HG02938 (cell line): ENCODE data around the gene PTGDS.

Source experiments
- ATAC-seq: cut with Tn5 transposase; IDR thresholded peaks from one replicate; pipeline ENCODE4 v1.9.1; 2021; ENCODE audit warnings: mild to moderate bottlenecking, moderate library complexity; ENCODE audit not compliant: unreplicated experiment

Gene PTGDS

DNA sequence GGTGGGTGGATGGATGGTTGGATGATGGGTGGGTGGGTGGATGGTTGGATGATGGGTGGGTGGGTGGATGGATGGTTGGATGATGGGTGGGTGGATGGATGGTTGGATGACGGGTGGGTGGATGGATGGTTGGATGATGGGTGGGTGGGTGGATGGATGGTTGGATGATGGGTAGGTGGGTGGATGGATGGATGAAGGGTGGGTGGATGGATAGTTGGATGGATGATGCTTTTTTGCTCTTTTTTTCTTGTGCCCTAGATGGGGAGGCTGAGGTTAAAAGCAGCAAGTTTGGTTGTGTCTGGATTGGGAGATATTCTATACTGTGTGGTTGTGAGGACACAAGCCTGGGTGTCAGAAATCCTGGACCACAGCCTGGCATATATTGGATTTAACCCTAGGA is 19.8 kb upstream of the PTGDS start:
- no peak for ATAC-seq

DNA sequence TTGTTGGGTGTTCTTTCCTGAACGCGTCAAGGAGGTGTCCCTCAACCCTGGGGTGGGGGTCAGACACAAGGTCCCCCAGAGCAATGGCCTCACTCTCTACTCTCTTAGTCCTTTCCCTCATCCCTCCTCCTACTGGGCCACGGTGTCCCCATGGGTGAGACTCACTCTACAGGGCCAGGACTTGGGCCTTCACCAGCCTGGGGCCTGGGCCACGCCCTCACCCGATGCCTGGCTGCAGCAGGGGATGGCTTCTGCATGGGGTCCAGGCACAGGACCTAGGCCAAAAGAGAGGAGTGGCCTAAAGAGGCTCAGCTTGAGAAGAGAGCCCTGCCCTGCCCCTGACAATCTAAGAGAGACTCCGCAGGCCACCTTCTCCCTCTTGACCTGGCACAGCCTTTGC is 19.4 kb upstream of the PTGDS start:
- ATAC-seq, result no peak

DNA sequence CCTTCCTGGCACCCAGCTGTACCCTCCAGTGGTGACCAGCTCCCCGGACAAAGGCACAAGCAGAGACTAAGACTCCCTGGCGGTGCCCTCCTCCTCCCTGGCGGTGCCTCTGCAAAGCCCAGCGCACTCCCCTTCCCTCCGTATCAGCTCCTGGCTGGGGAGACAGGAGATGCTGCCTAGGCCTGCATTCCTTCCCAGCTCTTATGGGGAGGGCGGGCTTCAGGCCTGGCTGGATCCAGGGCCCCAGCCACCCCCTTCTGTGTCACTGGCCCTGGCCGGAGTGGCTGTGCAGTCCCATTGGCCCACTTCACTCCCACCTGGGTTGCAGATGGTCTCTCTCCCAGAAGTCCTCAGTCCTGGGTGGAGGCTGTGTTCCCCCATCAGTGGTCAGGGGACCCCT is 18.8 kb upstream of the PTGDS start:
- no peak for ATAC-seq

DNA sequence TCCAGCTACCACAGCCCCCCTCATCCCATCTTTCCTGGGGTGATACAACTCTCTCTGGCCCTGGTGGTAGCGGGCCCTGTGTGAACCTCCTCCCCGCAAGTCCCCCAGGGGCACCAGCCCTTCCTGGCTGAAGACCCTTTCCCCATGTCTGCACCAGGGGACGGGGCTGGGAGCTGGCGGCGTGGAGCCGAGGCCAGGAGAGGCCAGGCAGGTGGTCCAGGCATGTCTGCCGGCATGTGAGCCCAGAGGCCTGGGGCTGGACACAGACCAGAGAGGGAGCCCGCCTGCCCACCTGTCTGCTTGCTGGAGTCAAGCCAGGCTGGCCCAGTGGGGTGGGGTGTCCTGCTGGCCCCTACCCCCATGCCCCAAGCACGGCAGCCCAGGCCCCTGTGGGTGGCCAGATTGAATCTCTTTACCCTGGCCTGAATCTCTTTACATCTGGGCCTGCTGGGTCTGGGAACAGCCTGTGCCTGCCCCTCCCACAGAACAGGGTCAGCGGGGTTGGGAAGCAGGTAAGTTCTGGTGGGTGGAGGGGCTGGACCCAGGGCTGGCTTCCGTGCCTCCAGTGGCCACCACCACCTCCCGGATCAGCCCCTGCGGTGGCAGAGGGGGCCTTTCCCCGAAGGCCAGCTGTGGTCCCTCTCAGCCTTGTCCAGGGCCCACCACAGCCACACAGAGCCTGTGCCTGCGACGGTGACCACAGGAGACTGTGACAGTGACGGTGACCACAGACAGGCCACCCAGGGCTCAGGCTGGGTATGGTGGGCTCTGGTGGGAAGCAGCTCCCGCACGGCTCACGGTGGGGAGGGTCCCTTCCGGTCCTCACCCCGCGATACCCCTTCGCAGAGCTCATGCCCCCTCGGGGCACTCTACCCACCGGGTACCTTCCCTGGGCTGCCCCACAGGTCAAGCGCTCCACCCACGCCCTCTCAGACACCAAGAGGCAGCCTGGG is 18.1 kb upstream of the PTGDS start:
- ATAC-seq, result no peak

DNA sequence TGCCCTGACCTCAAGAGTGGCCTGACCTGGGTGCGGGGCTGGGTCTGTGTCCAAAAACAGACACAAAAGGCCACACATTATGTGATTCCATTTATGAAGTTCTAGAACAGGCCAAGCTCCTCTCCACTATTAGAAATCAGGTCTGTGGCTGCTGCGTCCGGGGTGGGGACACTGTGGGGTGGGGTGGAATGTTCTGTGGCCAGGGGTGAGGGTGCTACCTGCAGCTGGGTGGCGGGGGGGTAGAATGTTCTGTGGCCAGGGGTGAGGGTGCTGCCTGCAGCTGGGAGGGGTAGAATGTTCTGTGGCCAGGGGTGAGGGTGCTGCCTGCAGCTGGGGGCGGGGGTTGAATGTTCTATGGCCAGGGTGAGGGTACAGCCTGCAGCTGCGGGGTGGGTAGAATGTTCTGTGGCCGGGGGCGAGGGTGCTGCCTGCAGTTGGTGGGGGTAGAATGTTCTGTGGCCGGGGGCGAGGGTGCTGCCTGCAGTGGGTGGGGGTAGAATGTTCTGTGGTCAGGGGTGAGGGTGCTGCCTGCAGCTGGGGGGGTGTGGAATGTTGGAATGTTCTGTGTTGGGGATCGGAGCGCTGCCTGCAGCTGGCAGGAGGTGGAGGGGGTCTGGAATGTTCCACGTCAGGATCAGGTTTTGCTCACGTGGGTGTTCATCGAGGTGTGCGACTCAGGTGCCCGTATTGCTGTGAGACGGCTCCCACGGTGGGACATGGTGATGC is 16.9 kb upstream of the PTGDS start:
- no peak for ATAC-seq

DNA sequence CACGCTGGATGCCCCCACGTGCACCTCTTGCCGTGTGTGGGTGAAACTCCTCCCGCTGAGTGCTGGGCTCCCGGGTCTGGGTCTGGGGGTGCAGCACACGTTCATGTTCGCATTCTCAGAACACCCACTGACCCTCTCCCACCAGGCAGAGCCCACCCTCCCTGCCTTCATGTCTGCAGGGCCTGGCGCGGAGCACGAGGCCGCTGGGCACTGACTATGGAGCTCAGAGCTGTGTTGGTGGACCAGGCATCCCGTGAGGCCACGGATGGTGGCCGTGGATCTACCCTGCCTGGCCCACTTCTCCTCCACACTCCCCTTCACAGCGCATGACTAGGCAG is 16.4 kb upstream of the PTGDS start:
- ATAC-seq, result no peak

DNA sequence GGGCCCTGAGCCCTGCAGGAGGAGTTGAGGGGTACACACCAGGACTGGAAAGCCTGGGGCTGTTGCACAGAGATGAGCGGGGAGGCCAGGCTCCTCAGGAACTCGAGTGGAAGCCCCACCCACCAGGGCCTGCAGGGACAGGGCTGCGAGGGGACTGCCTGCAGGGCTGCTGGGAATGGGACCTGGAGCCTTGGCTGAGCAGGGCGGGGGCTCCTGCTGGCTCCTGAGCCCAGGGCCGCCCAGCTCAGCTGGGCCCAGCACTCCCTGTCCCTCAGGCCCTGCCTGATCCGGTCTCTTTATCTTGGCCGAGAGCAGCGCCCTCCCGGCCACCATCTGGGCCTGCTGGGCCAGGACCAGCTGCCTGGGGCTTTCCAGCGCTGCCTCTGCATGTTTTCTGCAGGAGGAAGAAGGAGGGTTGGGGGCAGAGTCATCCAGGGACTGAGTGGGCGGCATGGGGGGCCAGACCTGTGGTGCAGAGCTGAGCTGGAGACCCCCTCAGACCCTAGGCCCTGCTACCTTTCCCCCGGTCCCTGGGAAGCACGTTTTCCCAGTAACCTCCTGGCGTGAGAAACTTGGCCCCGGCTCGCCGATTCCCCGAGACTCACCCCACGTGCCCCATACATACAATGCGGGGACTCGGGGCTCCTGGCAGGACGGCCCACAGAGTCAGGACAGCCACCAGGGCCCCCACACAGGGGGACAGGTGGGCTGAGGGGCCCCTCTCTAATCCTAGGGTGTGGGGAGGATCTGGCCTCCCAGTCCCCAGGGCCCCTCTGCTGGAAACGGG is 15.8 kb upstream of the PTGDS start:
- no peak for ATAC-seq

DNA sequence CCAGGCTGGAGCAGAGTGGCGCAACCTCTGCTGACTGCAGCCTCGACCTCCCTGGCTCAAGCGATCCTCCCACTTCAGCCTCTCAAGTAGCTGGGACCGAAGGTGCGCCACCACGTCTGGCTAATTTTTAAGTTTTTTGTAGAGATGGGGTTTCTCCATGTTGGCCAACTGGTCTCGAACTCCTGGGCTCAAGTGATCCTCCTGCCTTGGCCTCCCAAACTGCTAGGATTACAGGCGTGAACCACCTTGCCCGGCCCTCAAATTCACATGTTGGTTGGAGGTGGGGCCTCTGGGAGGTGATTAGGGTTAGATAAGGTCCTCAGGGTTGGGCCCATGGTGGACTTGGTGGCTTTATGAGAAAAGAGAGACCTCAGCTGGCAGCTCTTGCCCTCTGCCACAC is 15.1 kb upstream of the PTGDS start:
- no peak for ATAC-seq

DNA sequence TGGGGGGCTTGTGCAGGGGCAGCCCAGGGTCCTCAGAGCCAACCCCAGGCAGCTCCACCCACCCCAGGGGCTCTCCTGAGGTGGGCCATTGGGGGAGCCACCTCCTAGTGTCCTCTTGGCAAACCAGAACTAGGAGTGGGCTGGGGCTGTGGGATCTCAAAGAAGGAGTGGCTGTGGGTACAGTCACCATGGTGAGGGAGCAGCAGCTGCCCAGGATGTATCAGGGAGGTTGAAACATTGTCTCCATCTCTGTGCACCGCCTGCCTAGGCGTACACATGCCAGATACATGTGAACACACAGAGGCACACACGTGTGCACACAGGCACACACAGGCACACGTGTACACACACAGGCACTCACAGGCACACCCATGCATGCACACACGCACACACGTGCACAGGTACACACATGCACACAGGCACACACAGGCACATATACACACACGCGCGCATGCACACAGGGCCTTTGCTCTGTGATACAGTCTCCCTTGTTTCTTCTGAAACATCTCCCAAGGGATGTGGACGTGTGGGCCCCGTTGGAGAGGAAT is 14.5 kb upstream of the PTGDS start:
- no peak for ATAC-seq

DNA sequence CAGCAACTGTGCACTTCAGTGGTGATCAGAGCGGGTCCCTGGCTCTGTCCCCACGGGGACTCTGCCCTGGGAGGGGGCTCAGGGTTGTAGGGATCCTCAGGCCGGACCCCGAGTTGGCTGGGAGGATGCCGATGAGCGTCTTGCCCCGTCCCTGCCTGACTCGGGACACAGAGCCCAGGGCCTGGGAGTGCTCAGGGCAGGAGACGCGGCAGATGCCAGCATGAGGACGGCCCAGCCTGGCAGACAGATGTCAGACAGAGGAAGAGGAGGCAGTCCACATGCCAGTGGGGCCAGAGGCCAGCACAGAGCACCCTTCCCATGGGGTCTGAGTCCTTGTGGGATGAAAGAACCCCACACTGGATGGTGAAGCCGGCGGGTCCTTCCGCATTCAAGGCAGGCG is 14.0 kb upstream of the PTGDS start:
- ATAC-seq, result no peak

DNA sequence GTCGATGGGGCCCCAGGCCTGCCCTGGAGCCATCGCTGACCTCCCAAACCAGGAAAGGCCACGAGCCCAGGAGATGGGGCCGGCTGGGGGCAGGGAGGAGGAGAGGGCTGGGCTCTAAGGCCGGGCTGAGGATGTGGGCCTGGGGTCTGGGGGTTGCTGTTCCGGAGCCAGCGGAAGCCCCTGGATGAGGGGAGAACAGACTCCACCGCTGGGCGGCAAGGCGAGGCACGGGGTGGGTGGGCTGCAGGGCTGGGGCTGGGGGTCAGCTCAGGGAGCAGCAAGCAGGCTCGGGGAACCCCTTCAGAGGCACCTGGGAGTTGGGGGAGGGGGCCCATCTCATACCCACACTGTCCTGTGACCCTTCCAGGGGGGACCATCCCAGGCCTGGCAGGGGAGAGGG is 13.6 kb upstream of the PTGDS start:
- no peak for ATAC-seq

DNA sequence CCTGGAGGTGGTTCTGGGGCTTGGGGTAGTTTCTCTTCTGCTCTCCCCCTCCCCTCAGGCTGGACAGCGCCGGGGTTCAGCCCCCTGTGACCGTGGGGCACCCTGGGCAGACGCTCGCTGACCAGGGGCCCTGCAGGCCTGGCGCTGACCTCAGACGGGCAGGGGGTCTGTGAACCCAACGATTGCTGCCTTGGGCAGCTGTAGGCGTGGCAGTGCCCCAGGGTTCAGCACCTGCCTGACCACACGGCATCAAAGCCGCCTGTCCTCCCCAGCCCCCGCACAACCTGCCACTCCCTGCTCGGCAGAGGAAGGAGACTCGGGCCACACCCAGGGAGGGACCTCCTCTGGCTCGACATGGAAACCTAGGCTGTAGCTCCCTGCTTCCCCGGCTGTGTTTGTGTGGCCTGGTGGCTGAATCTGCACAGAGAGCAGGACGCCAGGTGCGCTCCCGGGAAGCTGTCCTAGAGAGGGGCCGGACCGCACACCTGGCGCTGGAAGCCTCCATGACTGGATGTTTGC is 13.1 kb upstream of the PTGDS start:
- ATAC-seq, result no peak

DNA sequence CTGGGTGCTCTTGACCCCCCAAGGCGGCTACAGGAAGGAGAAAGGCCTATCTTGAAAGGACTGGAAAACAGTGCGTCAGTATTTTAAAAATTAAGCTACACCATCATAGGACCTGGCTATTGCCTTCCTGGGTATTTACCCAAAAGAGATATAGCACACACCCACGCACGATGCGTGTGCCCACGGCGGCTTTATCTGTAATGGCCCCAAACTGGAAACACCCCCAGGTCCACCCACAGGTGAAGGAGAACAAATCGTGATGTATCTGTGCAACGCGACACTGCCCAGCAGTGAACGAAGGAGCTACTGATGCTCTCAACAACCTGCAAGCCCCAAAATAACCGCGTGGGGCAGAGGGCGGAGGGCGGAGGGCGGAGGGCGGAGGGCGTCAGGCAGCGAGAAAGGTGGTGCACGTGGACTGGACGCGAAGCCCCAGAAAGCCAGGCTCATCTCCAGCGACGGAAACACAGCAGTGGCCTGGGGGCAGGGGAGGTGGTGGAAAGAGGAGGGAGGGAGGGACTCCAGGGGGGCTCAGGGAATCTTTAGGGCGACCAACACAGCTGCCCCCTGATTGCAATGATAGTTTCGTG is 12.4 kb upstream of the PTGDS start:
- no peak for ATAC-seq

DNA sequence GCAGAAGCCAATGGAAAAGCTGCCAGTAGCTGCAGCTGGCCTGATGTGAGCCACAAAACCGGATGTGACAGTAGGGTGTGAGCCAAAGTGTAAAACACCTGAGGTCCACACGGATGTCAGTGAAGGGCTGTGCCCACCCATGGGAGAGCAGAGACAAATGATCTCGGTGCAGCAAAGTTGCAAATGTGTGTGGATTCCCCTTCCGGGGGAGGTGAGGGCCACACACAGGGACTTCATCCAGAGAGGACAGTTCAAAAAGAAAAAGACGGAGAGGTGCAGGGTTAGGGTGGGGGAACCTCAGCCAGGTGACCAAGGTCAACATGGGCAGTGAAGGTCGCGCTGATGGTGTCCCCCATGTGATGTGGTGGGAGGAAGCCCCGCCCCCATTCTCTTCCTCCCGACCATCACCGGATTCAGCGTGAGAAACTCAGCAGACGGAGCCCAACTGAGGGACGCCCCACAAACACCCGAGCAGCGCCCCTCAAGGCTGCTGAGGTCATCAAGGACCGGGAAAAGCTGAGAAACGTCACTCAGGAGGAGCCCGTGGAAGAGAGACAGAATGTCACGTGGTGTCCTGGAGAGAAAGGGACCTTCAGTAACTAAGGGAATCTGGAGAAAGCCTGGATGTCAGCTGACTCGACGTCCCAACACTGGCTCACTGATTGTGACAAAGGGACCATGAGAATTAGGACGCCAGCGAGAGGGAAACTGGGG is 11.4 kb upstream of the PTGDS start:
- ATAC-seq, result no peak

DNA sequence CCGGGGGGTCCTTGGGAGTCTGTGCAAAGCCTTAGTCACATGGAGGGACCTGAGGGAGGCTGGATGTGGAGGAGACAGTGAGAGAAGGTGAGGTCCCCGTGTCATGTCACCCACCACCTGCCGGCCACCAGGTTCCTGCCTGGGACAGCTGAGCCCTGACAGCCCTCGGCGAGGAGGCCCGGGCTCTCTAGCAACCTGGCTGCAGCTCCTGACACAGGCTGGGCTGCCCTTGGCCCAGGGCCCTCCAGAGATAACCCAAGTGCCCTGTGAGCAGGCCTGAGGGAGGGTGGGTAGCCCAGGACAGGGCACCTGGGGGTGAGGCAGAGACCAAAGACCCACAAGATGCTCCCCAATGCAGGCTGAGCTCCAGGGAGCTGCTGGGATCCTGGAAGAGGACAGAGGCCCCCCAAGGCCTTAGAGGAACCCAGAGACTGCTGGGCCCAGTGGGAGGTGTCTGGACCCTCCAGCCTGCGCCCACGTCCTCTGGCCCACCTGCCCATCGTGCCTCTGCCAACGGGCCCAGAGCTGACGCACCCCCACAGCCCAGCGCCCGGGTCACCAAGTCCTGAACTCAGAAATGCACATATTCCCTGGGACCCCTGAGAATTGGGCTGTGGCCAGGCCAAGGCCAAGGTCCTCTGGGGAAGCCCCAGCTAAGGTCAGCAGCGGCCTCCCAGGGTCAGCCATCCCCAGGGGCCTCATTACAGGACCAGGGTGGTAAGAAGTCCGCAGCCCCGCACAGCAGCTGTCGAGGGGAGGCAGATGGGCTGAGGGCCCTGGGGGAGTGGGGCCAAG is 8.8 kb upstream of the PTGDS start:
- ATAC-seq, result no peak

DNA sequence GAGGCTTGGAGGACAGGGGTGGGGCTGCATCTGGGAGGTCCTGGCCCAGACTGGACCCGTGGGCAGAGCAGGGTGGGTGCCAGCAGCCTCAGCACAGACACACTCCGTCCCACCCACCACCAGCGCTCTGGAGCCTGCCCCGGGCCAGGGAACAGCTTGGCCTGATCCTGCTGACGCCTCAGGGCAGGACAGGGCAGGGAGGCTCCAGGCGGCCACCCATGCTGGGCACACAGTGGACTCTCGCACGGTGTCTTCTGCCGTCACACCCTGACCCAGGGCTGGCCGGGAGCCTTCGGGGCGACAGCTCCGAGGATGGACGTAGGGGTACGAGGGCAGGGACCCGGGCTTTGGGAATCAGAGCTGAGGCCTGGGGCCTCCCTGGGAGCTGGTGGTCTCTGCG is 8.2 kb upstream of the PTGDS start:
- ATAC-seq, result no peak

DNA sequence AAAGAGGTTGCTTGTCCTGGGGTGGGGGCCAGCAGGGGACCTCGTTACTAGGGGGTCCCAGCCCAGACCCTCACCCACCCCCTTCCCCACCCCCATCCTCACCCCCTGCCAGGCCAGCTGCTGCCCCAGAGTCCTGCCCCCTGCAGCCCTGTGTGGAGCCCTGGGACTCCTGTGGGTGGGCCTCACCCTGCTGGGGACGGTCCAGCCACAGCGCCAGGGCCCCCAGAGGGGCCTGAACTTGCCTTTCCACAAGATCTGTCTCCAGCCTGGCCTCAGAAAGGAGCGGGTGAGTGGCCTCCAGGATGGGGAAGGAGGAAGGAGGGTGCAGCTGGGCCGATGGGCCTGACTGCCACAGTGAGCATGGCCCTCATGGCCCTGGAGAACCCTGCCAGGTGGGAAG is 7.5 kb upstream of the PTGDS start:
- ATAC-seq, result no peak

DNA sequence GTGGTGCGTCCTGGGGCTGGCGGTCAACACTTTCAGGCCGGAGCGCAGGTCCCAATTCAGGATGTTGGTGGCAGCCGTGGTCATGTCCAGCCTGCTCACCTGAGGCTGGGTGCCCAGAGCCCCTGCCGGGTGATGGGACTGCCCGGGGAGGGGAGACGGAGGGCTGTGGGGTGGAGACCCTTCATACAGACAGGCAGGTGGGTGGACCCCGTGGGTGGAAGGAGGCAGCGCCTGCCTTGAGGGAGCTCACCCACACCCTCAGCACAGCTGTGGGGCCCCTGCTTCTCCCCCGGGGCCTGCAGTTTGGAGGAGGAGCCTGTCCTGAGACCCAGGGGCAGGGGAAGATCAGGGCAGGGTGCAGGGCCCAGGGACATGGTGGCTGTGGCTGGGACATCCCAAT is 6.9 kb upstream of the PTGDS start:
- no peak for ATAC-seq

DNA sequence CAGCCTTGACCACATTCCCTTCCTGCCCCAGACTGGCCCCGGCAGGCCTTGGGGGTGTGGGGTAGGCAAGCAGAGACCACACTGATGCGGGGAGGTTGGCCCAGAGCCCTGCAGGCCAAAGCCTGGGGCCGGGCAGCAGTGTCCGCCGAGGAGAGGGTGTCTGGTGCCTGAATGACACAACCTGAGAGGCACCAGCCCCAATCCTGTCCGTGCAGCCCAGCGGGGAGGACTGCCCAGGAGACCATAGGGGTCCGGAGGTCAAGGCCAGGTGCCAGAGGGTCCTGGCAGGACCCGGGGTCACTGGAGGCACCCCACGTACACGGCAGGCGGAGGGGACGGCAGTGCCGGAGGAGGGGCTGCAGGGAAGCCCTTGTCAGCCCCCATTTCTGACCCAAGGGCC is 5.6 kb upstream of the PTGDS start:
- ATAC-seq, result no peak
